GM21737 (cell line): Measurements from ENCODE around the gene PKP2.

Experiments
- ATAC-seq: cut with Tn5 transposase; IDR thresholded peaks from one replicate; pipeline ENCODE4 v1.9.1; 2021; ENCODE audit warnings: mild to moderate bottlenecking, moderate library complexity; ENCODE audit not compliant: unreplicated experiment

Gene PKP2

DNA sequence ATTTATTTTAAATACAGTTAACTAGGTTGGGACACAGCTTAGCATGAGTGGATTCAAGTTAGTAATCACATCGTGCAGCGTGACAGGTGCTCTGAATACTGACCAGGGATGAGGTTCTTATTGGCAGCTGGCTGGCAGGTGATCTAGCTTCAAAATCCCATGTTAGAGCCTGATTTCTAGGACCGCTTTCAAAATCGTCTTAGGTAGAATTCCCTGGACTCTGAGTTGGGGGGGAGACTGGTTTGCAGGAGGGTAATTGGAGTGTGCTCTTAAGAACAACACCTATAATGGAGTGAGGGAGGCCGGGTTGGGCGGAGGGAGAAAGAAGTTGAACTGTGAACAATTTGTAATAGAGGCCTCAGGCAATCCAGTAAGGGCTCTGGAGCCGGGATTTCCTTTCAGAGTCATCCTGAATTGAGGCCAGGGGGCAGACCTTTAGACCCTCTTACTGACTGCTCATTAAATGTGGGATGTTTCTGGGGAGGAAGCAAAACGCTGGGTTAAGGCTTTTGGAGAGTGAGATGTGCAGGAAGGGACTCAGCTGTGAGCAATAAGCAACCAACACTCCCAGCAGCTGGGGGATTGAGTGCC, 140.0 kb downstream of the PKP2 start:
- ATAC-seq: no peak

DNA sequence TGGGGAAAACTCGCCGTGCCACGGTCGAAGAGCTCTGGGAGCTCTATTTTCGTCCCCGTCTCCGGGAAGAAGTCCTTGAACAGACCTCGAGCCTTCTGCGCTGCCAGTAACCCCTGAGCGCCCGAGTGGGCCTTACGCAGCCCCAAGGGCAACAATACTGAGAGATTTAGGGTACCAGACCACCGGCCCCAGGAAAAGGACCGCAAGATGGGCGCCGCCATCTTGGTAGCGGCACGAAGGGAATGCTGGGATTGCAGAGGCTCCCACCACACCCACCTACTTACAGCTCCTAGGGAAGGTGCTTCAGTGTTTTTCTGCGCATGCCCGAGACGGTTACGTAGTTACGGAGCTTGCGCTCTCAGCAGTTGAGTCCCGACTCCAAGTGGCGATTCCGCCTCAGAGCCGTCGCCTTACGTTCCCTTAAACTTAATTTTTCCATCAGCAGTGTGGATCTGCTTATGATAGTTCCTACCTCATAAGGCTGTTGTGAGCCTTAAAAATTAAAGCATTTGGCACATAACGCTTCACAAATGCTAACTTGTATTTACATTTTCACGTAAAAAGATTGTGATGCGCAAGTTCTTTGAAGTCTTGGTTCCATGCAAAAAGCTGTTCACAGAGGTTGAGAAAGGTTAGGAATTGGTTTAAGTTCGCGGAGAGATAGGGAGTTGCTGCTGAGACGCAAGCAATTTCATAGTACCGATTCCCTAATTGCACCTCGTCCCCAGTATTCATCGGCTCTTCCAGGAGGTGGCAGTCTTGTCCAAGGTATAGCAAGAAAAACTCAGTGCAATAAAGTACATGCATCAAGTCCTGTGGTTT, 140.7 kb downstream of the PKP2 start, which contains the start of gene YARS2:
Gene YARS2 (minus strand): TSS at position 244 of the 822 bp plus-strand sequence. CDS start 23 bp downstream, at position 221.
- ATAC-seq: peak; percentile 80

DNA sequence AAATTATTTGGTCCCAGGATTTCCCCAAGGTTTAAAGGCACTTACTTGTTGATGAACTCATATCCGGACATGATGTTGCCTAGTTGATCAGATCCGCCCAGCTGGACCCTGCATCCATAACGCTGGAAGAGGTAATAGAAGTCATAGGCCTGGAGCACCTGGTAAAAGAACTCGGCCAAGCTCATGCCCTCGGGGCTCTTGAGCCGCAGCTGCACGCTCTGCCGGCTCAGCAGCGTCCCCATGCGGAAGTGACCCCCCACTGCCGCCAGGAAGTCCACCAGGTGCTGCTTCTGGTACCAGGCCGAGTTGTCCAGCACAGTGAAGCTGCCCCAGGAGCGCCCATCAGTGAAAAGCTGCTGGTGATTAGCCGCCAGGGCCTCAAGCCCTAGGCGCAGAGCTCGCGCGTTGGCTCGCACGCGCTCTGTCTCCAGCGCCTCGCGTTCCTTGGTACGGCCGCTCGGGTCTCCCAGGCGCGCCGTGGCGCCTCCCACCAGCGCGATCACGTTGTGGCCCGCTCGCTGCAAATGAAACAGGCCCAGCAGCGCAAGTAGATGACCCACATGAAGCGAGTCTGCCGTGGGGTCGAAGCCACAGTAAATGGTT, 141.4 kb downstream of the PKP2 start:
- peak; percentile 78 for ATAC-seq

DNA sequence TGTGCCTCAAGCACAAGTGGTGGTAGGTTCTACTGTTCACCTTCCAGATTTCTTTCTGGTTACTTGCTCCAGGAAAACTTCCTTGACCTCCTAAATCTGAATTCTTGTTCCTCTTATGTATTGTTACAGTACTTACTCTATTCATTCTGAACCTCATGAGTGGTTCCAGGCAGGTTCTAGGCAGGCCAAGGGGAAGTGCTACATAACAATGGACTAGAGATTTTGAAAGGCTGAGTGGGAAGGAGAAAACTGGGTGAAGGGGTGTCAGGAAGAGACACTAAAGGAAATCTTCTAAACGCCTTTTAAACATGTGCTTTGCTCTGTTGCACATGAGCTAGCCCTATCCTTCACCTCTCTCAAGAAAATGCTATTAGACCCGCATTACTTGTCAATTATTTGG, 142.5 kb downstream of the PKP2 start:
- ATAC-seq: no peak

DNA sequence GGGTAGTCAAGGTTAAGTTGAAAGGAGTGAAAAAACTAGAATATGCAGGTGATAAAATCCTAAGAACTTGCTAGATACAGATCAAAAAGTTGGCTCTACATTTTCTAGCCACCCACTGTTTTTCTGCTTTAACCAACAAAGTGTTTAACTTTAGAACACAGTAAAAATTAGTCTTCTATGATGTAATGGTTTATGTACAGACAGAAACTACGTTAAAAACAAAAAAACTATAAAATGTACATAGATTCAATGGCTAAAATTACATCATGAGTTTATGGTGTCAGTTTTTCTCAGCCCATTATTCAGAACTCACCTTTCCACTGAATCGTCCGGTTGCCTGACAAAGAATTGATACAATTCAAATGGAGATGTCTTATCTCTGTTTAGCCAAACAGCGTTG, 143.0 kb downstream of the PKP2 start:
- no peak for ATAC-seq

DNA sequence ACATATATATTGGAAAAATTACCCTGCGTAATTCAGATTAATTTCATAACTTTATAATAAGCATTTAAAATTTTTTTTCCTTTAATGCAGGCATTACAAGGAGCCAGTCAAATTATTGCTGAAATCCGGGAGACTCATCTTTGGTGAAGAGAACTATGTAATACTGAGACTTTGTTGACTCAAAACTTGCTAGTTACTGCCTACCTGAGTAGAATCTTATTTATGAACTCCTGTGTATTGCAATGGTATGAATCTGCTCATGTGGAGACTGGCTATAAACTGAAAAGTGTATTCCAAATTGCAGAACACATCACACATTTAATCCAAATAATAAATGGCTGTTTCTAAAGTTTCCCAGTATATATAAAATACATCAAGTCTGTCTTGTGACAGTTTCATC, 153.3 kb downstream of the PKP2 start:
- no peak for ATAC-seq

DNA sequence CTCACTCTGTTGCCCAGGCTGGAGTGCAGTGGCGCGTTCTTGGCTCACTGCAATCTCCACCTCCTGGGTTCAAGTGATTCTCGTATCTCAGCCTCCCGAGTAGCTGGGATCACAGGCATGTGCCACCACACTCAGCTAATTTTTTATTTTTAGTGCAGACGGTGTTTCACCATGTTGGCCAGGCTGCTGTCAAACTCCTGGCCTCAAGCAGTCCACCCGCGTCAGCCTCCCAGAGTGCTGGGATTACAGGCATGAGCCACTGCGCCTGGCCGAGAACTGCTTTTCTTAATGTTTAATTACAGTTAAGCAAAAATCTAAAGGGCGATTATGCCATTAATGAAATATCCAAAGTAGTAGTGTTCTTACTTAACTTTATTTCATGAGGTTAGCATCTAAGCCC, 154.4 kb downstream of the PKP2 start:
- ATAC-seq: no peak
